ENCODE data around the gene GRAMD2A.

DNA sequence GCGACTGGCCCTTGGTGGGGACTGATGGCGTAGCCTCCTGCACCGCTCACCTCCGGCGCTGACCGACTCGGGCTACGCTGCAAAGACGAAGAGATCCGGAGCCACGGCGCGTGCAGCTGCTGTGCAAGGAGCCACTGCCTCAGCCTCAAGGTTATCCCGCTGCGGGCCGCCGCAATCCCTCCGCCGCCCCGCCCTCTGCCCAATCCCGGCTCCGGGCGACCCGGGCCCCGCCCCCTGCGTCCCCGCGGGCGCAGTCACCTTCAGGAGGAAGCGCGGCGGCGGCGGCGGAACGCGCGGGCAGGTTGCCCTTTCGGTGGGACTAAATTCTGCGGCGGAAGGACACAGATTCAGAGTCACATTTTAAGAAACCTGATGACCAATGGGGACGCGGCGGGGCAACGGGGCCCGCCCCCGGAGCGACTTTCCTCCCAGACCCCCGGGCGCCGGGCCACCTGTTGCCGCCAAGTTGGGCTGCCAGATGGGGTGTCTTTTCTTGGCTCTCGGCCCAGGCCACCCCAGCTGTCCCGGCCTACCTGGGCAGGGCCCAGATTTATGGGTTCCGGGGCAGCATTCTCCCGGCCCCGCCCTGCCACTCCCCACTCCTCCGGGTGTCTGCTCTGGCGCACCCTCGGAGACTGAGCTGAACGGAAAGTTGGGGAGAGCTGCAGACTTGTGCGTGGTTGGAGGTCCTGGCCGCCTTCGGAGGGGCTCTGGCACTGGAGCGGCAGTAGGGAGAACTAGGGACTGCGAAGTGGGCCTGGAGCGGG lies 33.7 kb upstream of the GRAMD2A start, which contains the start of gene PKM:
- TF ChIP-seq EZH2 (IDR thresholded peaks at IDR 0.05; ENCODE audit: insufficient read depth, poor library complexity, severe bottlenecking) (no peak), EZH2phosphoT487 (IDR thresholded peaks at IDR 0.05; ENCODE audit: insufficient read depth, low read depth) (no peak)

Data from GM23248 (cell line).